ENCODE measurements around the gene SPTY2D1.
"Not testable (repeated sequence)": the region's sequence is repeated elsewhere in the genome, so short reads cannot be mapped to it uniquely, and the experiment has no call there.

DNA sequence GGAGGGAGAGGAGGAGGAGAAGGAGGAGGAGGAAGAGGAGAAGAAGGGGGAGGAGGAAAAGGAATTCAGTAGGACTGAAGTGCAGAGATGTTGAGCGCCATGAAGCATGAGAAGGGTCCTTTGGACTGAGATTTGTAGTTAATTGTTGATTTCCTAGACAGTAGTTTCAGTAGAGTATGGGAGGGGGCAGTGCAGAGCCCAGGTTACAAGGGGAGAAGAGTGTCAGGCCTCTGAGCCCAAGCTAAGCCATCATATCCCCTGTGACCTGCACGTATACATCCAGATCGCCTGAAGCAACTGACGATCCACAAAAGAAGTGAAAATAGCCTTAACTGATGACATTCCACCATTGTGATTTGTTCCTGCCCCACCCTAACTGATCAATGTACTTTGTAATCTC, 8.9 kb upstream of the SPTY2D1 start:
- not testable (repeated sequence) for TF ChIP-seq EZH2phosphoT487 (IDR thresholded peaks at IDR 0.05; ENCODE audit: low read depth); CTCF (IDR thresholded peaks at IDR 0.05; ENCODE audit: low read depth, low read length)

Data from OCI-LY3 (cell line).